HG03280 (cell line): ENCODE measurements around the gene ITGB4.
"Not testable (repeated sequence)": the region's sequence is repeated elsewhere in the genome, so short reads cannot be mapped to it uniquely, and the experiment has no call there.

Experiments used
- ATAC-seq: cut with Tn5 transposase; IDR thresholded peaks from one replicate; pipeline ENCODE4 v1.9.1; 2021; ENCODE audit warnings: mild to moderate bottlenecking, moderate library complexity; ENCODE audit not compliant: unreplicated experiment

The ITGB4 gene

GRCh38 chr17:75752802-75753513, 31.7 kb downstream of the ITGB4 start:
- no peak for ATAC-seq

GRCh38 chr17:75753514-75754377, 32.5 kb downstream of the ITGB4 start:
- ATAC-seq, result peak; percentile 60

GRCh38 chr17:75754378-75755204, 33.3 kb downstream of the ITGB4 start:
- ATAC-seq, result no peak

GRCh38 chr17:75755205-75755901, 34.1 kb downstream of the ITGB4 start:
- ATAC-seq, result no peak

- ATAC-seq, result no peak
Measured at GRCh38 chr17:75755990-75756389, 34.7 kb downstream of the ITGB4 start.

- ATAC-seq, result no peak
Measured at GRCh38 chr17:75756451-75757085, 35.3 kb downstream of the ITGB4 start.

GRCh38 chr17:75757086-75757681, 35.9 kb downstream of the ITGB4 start:
- ATAC-seq, result no peak

- ATAC-seq, result no peak
Measured at GRCh38 chr17:75758131-75758905, 37.1 kb downstream of the ITGB4 start.

- ATAC-seq, result no peak
Measured at GRCh38 chr17:75759457-75759856, 38.2 kb downstream of the ITGB4 start.

- ATAC-seq, result not testable (repeated sequence)
Measured at GRCh38 chr17:75759978-75760640, 38.9 kb downstream of the ITGB4 start.

GRCh38 chr17:75762513-75763268, 41.4 kb downstream of the ITGB4 start:
- no peak for ATAC-seq

- no peak for ATAC-seq
Measured at GRCh38 chr17:75763269-75763607, 42.0 kb downstream of the ITGB4 start.

- ATAC-seq, result no peak
Measured at GRCh38 chr17:75763613-75764416, 42.6 kb downstream of the ITGB4 start.

GRCh38 chr17:75764417-75764710, 43.1 kb downstream of the ITGB4 start:
- no peak for ATAC-seq

- ATAC-seq, result peak; percentile 78
Measured at GRCh38 chr17:75764711-75765421, 43.6 kb downstream of the ITGB4 start, which contains the start of gene GALK1. TSS of gene GALK1 (minus strand) at chr17:75765192. CDS start at chr17:75765136, 56 bp downstream.

- no peak for ATAC-seq
Measured at GRCh38 chr17:75765981-75766380, 44.7 kb downstream of the ITGB4 start.

- no peak for ATAC-seq
Measured at GRCh38 chr17:75767881-75768280, 46.6 kb downstream of the ITGB4 start.
